GM19023 (cell line): Measurements from ENCODE around the gene GFOD1.

Source experiments
- ATAC-seq: cut with Tn5 transposase; IDR thresholded peaks from one replicate; pipeline ENCODE4 v1.9.1; 2021; ENCODE audit warnings: mild to moderate bottlenecking, moderate library complexity; ENCODE audit not compliant: unreplicated experiment

The GFOD1 gene

DNA sequence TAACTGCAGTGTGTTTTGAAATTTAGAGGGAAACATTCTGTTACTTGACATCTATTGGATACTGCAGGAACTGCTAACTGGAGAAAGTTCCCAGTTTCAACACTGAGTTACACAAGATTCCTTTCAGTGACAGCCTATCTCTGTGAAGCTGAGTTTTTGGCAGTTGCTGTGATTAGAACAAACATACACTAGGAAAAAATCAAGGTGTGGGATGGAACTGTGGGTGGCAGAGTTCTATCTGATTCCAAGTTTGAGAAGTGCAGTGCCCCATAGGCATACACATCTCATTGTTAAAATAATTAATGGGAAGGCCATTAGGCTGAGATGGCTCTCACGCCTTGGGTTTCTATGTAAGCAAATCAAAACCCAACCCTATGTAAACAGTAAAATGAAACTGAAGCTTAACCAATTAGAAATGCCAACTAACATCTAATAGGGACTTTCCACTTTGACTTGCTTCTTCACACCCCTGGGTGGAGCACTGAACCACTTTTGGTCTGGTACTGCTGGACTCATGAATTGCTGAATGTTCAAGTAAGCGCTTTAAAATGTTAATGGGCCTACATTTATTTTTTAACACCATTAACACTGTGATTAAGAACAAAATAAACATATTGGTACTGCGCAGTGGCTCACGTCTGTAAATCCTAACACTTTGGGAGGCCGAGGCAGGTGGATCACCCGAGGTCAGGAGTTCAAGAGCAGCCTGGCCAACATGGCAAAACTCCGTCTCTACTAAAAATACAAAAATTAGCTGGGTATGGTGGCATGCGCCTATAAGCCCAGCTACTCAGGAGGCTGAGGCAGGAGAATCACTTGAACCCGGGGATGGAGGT is 103.9 kb downstream of the GFOD1 start:
- peak; percentile 94 for ATAC-seq

DNA sequence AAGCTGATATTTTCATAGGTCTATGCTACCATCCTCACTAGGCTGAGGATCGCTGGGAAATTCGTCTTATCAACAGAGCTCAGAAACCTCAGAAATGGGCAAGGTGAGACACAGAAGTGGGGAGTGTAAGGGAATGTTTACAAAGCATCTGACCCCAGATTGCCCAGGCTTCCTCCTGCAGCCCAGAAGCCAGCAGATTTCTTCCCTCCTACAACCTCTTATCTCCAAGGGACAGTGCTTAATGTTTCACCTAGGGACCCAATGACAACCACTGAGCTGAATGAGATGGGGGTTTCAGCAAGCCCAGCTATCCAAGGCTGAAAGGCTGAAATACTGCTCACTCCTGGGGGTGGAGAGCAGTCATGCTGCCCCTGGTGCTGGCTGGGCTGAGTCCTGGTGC is 106.6 kb downstream of the GFOD1 start:
- ATAC-seq = no peak

DNA sequence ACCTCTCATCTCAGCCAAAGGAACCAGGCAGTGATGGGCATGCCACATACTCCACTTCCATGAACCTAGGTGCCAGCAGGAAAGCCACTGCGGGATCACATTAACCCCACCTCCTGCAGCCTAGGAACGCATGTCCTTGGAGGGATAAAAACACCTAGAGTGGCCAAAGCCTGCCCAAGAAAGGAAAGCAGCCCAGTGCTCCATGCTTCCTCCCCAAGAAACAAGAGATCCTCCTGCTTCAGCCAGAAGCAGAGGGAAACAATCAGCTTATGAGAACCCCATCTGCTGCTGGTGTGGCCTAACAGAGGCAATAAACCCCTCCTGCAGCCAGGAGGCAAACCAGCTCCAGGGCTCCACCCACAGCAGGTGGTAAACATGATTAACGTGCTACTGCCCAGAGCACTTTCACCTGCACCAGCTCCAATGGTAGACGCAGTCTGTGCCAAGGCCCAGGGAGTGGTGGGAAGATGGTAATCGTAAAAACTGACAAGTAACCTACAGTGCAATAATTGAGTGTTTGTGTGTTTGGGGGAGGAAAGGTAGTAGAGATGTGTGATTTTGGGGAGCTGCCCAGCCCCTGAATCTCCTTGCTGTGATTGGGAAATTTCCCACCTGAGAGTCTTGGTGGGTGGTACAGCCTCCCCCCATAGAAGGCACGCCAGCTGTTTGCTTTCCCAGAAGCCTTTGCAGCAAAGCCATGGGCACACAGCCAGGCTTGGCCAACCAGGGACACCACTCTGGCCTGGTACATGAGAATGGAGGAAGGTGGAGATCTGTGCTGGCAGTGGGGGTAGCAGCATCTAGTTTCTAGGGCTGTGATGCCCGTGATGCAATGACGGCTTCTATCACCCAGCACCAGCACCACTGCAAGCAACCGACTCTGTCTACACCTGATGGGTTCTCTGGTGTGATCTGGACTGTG is 108.5 kb downstream of the GFOD1 start:
- ATAC-seq = no peak

- no peak for ATAC-seq
These were observed 110.2 kb downstream of the GFOD1 start for GRCh38 chr6:13377054-13377758.

GRCh38 chr6:13375360-13375878 is 112.0 kb downstream of the GFOD1 start:
- peak; percentile 66 for ATAC-seq

DNA sequence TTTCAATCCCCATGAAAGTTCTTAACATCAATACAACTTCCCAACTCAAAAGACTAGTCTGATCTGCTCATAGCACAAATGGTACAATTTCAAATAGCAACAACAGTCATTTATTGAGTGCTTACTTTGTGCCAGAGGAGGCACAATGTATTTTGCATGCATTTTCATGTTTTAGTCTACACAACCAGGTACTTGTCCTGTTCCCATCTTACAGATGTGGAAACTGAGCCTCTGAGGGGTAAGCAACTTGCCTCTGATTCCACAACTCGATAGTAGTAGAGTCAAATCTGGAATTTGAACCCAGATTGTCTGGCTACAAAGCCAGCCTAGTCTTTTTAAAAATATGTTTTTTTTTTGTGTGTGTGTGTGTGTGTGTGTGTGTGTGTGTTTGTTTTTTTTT is 113.5 kb downstream of the GFOD1 start:
- no peak for ATAC-seq

- ATAC-seq = no peak
These were observed 113.9 kb downstream of the GFOD1 start for GRCh38 chr6:13373488-13373886.

- no peak for ATAC-seq
These were observed 114.5 kb downstream of the GFOD1 start for GRCh38 chr6:13372688-13373487.

DNA sequence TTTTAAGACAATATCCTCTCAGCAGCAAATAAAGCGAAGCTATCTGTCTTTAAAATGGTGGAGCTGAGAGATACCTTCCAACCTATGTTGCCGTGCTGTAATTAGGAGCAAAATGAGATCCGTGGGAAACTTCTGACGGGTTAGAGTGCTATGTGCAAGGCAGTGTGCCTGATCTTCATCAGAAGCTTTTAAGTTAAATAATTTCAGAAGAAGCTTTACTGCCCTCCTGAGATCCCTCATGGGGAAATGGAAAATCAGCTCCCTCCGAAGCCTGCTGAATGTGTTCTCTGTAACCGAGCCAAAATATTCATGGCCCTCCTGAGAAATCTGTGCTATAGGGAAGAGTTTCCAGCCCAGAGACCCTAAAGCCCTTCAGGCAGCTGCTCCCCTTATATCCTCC is 115.3 kb downstream of the GFOD1 start:
- ATAC-seq = no peak

DNA sequence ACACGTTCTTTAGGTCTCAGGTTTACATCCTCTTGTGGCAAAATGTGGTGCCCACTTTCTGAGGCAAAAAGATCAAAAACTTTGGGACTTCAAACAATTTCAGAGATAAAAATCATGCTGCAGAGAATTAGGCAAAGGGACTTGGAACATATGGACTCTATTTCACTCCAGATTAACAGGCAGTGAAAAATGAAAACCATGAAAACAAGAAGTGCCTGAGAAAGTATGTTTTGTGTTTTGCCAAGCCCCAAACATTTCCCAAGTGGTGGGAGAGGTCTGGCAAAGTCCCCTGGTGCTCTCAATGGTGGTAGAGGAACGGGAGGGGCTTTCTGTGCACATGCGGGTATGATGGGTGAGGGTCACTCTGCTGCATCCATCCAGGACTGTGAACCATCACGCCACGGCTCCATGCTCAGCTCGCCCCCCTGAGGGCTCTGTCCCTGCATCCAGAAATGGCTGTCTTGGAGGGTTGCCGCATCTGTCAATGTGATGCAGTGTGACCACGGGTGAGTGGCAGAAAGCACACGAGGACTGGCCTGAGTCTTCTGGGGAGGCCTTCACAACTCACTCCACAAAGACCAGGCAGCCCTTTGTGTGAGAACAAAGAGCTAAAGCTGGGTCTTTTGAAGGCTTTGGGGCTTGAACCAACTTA is 115.9 kb downstream of the GFOD1 start:
- no peak for ATAC-seq

DNA sequence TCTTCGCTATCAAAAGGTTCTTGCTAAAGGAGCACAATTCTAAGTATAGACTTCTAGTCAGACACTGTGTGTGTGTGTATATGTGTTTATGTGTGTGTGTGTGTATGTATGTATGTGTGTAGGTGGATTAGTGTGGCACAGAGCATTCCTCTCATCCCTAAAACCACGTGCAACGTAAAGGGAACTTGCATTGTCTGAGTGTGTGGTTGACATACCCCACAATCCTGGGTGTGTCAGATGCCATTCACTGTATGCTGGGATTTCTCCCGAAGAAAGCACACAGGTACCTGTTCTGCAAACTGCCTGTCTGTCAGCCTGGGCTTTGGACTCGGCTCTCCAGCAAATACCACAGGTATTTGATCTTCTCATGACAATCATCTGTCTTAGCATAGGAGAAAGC is 116.8 kb downstream of the GFOD1 start:
- ATAC-seq = no peak

GRCh38 chr6:13369591-13369990 is 117.8 kb downstream of the GFOD1 start:
- ATAC-seq = no peak

- no peak for ATAC-seq
These were observed 118.7 kb downstream of the GFOD1 start for GRCh38 chr6:13368731-13369115.

DNA sequence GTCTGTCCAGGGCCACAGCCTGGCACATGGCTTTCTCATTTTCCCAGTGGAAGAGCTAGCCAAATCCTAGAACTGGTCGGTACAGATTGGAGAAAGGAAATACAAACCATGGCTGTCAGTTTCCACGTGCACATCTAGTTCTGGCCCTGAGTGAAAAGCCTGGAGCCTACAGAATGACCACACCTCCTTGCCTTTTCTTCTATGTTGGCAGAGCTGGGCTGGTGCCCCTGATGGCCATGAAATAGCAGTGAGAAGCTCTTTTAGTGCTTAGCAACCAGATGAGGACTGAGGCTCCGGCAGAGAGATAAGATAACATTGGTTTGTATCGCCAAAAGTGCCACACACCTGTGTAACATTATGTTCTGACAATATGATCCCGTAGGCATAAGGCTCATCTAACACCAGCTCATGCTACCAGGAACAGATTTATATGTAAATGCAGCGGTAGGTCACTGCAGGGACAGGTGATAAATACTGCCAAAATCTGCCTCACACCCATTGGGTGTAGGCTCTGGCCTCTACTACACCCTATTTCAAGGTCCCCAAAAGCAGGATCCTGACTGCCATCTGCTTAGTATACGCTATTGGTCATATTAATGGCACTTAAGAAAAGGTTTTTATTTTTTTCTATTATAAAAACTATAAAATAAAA is 119.2 kb downstream of the GFOD1 start:
- ATAC-seq = no peak

- no peak for ATAC-seq
These were observed 120.0 kb downstream of the GFOD1 start for GRCh38 chr6:13367396-13367795.

DNA sequence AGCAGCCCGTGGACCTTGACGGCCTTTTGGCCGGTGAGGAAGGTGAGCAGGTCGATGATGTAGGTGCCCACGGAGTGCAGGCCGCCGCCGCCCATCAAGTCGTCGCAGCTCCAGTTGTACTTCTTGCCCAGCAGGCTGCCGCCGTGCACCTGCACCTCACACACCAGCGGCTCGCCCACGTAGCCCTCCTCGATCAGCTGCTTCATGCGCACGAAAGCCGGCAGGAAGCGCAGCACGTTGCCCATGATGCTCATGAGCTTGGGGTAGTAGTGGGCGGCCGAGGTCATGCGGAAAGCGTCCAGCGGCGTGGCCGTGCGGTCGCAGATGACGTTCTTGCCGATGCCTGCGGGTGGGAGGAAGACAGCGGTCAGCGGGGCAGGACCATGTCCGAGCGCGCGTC is 122.1 kb downstream of the GFOD1 start:
- ATAC-seq = no peak

DNA sequence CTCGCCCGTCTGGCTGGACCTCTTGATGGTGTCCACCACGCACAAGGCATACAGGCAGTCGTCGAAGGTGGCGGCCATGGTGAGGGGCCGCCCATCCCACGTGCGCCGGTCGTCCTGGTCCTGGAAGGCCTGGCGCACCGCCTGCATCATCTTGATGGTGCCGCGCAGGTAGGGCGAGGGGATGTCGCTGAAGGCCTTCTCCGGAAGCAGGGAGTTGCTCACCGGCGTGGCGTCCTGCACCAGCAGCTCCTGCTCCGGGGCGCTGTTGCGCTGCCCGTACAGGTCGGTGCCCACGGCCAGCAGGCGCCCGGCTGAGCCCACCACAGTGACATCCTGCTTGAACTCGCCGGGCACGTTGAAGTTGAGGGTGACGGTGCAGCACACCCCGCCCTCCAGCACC is 122.6 kb downstream of the GFOD1 start:
- ATAC-seq = no peak

DNA sequence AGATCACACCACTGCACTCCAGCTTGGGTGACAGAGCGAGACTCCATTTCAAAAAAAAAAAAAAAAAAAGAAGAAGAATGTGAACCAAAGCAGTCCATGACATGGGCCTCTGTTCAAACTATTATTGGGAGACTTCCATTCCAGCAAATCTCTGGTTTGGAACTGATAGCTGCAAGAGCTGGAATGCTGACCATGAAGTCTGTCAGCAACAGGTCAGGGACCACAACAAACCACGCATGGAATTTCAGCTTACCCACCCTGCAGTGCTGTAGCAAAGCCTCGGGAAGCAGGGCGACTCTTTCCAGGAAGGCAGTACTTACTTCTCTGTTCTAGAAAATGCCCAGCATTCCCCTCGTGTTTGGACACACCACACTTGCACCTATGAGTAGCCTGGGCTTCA is 125.0 kb downstream of the GFOD1 start:
- ATAC-seq = no peak
